Mucosa of descending colon (tissue), 3 donors: ENCODE data around the gene ETFB. TPM values are rescaled to one million over a fixed set of nuclear protein-coding genes. Genes with fewer than 3 reads are reported as not detected.

Experiments
- ATAC-seq: fragments of 200-7000 bp; cut with Tn5 transposase; one replicate; pipeline ENCODE4 v1.9.1; 2020; ENCODE audit warnings: mild to moderate bottlenecking, moderate library complexity
- DNase-seq, 3 donors: peaks; one replicate each; pipeline ENCODE4 v3.0.0-alpha.2; 2020
- H3K36me3 ChIP-seq: fragments of 200-600 bp; one replicate; pipeline ENCODE4 v1.8.0; 2021; ENCODE audit warnings: low read depth, mild to moderate bottlenecking
- H3K4me1 ChIP-seq: fragments of 200-600 bp; one replicate; pipeline ENCODE4 v1.8.0; 2021; ENCODE audit warnings: low read depth, mild to moderate bottlenecking
- H3K4me3 ChIP-seq: fragments of 200-600 bp; one replicate; pipeline ENCODE4 v1.8.0; 2021; ENCODE audit warnings: mild to moderate bottlenecking
- H3K9me3 ChIP-seq: fragments of 200-600 bp; one replicate; pipeline ENCODE4 v1.8.0; 2021; ENCODE audit warnings: mild to moderate bottlenecking
- intact Hi-C, 2 donors: fragments of 100-400 bp; cut with DNase I in 1 of 2; cut with micrococcal nuclease in 1 of 2; formaldehyde crosslinking; loops; one replicate each; pipeline versions ENCODE4 v1.11.0 to v1.11.1; 2022; cut with DNase I, micrococcal nuclease
- total RNA-seq, 3 donors: library from RNA; stranded (reverse); fragmentation: NEBNext Ultra II Directional in 2 of 3; extraction: Animal tissue kit (Norgen Biotek cat#: 25700) in 2 of 3; gene quantifications; one replicate each; pipeline versions ENCODE4 v1.2.1 to v1.2.4, GENCODE V29; 2021 to 2023
- TF ChIP-seq, protein P1 (sequence below): fragments of 200-600 bp; IDR thresholded peaks from one replicate; pipeline ENCODE4 v1.8.0; 2022; ENCODE audit warnings: antibody characterized with exemption, mild to moderate bottlenecking
- donor health status: DM: no; HTN: no; CAD: no; lungs with moderate emphysema.
- donor health status: DM: no; HTN: no; CAD: no.
- donor health status: DM: no; HTN: yes; CAD: no.

Gene ETFB
- total RNA-seq, 3 donors from 2014 or later: 113 to 154 (median 130) TPM

DNA sequence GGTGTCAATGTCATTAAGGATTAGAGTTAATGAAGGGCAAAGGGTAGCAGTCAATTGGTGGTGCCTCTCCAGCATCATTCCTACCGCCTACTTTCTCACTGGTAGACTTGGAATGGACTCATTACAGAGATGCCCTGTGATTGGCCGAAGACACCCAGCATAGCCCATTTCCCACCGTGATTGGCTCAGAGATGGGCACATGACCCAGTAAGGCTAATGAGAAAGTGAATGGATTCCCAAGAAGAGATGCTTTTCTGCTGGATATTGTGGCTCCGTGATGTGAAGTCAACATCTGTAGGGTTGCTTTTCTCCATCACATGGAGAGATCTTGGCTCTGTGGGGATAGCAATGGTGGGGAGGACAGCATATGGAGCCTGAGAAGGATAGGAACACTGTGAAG, 35.8 kb downstream of the ETFB start:
- TF ChIP-seq, protein P1, sequence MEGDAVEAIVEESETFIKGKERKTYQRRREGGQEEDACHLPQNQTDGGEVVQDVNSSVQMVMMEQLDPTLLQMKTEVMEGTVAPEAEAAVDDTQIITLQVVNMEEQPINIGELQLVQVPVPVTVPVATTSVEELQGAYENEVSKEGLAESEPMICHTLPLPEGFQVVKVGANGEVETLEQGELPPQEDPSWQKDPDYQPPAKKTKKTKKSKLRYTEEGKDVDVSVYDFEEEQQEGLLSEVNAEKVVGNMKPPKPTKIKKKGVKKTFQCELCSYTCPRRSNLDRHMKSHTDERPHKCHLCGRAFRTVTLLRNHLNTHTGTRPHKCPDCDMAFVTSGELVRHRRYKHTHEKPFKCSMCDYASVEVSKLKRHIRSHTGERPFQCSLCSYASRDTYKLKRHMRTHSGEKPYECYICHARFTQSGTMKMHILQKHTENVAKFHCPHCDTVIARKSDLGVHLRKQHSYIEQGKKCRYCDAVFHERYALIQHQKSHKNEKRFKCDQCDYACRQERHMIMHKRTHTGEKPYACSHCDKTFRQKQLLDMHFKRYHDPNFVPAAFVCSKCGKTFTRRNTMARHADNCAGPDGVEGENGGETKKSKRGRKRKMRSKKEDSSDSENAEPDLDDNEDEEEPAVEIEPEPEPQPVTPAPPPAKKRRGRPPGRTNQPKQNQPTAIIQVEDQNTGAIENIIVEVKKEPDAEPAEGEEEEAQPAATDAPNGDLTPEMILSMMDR: no peak
- intact Hi-C loops: loop anchor here in 1 of 2 donors (10.0 kb wide), 1 partner anchor 104 kb away; no protein-coding TSS in a partner anchor
- H3K9me3 ChIP-seq: no peaks in the 10 kb centered on the region

DNA sequence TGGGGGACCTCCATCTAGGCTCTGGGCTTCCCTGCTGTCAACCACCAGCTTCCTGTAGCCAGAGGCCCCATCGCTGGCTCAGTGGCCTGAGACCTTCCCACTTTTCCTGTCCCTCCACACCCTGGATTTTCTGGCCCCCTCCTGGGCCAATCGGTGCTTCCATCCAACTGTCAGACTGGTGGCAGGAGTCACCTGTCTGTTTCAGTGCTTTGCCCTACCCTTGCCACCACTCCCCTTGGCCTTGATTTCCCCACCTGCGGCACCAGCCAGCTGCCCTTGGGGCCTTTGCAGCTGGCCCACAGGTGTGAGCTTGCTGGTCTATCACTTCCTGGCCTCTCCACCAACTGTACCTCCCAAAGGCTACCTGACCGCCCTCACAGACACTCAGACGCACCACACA, 36.8 kb downstream of the ETFB start:
- Histone ChIP-seq H3K4me3 (no peak overlapping the region), H3K4me1 (no peaks in the 10 kb centered on the region), H3K9me3 (no peaks in the 10 kb centered on the region), H3K36me3 (no peaks in the 10 kb centered on the region)
- intact Hi-C loops: no loop called here
- no peak for DNase-seq
- no peak for ATAC-seq
- TF ChIP-seq, protein P1: no peak

More for the DNA sequence above, 35.8 kb downstream of the ETFB start:
- Histone ChIP-seq H3K36me3 (no peaks in the 10 kb centered on the region), H3K4me1 (no peaks in the 10 kb centered on the region), H3K4me3 (no peak overlapping the region)
- DNase-seq (no peak), ATAC-seq (no peak)

DNA sequence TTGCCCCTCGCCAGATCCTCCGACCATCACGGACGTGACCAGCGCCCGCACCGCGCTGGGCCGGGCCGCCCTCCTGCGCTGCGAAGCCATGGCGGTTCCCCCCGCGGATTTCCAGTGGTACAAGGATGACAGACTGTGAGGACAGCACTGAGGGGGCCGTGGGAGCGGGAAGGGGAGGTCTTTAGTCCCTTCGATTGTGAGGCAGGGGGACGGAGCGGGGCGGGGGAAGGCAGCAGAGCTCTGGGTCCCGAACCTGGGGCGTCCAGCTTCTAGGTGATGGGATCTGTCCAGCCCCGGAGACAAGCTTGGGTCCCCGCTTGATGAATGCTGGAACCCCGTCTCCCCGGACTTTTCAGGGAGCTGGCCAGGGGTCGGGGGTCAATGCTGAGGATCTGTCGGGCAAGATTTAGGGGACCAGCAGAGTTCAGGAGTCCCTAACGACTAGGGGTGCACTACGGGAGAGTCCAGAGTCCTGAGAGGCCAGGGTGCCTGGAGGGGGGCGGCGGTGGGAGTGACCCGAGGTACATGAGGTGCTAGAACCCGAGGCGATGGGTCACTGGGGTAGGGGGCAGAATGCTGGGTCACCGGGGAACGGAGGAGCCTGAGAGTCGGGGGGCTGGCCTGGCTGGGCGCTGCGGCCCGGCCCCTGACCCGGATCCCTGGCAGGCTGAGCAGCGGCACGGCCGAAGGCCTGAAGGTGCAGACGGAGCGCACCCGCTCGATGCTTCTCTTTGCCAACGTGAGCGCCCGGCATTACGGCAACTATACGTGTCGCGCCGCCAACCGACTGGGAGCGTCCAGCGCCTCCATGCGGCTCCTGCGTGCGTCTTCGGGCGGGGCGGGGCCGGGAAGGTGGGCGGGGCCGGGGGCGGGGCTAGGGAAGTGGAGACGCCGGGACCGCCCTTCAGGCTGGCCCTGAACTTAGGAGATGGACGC, 38.9 kb downstream of the ETFB start:
- intact Hi-C loops: no loop called here
- no peaks in the 10 kb centered on the region for H3K36me3 ChIP-seq
- ATAC-seq: peak; percentile 81
- peak in 2 of 3 donors; percentile 45 to 53 for DNase-seq
- H3K4me3 ChIP-seq: no peak overlapping the region
- no peaks in the 10 kb centered on the region for H3K4me1 ChIP-seq
- TF ChIP-seq, protein P1: no peak
- H3K9me3 ChIP-seq: no peaks in the 10 kb centered on the region

DNA sequence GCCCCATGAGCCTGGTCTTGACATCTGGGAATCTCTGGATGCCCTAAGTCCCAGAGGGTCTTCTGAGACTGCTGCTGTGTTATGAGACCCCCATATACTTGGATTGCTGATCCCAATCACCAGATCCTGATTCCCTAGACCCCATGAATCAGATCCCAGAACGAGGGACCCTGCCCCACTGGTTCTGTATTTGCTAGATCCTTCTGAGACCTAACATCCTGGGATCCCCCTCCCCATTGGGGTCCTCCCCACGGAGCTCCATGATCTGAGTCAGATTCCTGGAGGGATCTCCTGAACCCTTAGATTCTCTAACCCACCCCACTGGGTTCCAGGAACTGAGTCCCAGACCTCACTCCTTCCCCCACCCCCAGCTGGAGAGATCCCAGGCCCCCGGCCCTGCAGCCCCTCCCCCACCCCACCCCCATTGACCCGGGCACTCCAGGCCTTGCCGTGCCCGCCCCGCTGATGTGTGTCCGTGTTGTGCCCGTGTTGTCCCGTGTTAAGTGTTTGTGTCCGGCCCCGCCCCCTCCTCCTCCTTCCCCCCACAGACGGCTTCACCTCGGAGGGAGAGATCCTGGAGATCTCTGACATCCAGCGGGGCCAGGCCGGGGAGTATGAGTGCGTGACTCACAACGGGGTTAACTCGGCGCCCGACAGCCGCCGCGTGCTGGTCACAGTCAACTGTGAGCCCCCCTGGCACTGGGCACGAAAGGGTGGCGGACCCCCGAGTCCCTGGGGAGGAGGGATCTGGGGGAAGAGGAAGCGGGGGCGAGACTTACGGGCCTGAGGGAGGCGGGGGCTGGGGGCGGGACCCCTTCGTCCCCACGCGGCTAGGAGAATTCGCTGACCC, 39.7 kb downstream of the ETFB start:
- Histone ChIP-seq H3K4me3 (no peak overlapping the region), H3K4me1 (no peaks in the 10 kb centered on the region), H3K9me3 (no peaks in the 10 kb centered on the region), H3K36me3 (no peaks in the 10 kb centered on the region)
- intact Hi-C loops: no loop called here
- TF ChIP-seq, protein P1: no peak
- DNase-seq (no peak), ATAC-seq (no peak)

DNA sequence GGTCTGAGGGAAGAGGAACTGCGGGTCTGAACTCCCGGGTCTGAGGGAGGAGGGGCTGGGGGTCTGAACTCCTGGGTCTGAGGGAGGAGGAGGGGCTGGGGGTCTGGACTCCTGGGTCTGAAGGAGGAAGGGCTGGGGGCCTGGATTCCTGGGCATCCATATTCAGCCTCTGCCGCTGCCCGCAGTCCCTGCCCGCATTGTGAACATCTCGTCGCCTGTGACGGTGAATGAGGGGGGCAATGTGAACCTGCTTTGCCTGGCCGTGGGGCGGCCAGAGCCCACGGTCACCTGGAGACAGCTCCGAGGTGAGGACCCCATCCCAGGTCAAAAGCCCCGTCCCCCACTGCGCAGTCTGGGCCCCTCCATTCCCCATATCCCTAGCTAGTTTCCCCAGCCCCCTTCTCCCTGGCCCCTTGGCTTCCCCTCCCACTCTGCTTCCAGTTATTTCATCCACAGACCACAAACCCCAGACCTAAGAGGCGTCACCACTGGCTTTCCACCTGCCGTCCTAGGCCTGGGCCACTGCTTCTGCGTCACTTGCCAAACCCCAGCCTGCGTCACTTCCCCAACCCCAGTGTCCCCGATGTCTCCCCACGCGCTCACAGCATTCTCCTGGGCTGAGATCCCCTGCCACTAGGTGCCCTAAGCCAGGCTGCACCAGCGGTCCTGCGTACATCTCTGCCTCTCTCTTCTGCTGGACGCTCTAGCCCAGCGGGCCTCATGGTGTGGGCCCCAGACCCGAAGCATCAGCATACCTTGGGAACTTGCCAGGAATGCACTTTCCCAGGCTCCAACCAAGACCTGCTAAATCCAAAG, 40.8 kb downstream of the ETFB start:
- no peaks in the 10 kb centered on the region for H3K9me3 ChIP-seq
- intact Hi-C loops: no loop called here
- H3K4me3 ChIP-seq: no peak overlapping the region
- TF ChIP-seq, protein P1: no peak
- no peak for ATAC-seq
- DNase-seq: no peak
- H3K36me3 ChIP-seq: no peaks in the 10 kb centered on the region
- no peaks in the 10 kb centered on the region for H3K4me1 ChIP-seq
